Measurements from ENCODE around the gene MYMX. TPM values are rescaled to one million over a fixed set of nuclear protein-coding genes. Genes with fewer than 3 reads are reported as not detected.

MYMX gene
- polyA plus RNA-seq, 2 of the 4 experiments (the other 2 are of a cell fraction) = not detected

GRCh38 chr6:44249082-44249748 is 32.5 kb downstream of the MYMX start:
- Histone ChIP-seq H3K27ac (peak overlapping the region; percentile 95 to 99; a peak in 4 of 6 replicates), H3K9me3 (no peaks in the 10 kb centered on the region), H3K4me3 (peak overlapping the region; percentile 90), H3K4me1 (peaks cover 56% of the 10 kb centered on the region), H3K4me2 (peak overlapping the region; percentile 99)
- DNase-seq (ENCODE audit: low read depth in 1 of 2, low spot score in 1 of 2) (no peak), ATAC-seq (no peak), FAIRE-seq (no peak)
- ChIA-PET CTCF (interaction anchor here (1.3 to 7.8 kb wide), 2 partner anchors 12 to 14 kb away, joined by 7 to 56 read pairs; no protein-coding TSS in a partner anchor), POLR2A (no interaction called here)
- TF ChIP-seq, protein P1, sequence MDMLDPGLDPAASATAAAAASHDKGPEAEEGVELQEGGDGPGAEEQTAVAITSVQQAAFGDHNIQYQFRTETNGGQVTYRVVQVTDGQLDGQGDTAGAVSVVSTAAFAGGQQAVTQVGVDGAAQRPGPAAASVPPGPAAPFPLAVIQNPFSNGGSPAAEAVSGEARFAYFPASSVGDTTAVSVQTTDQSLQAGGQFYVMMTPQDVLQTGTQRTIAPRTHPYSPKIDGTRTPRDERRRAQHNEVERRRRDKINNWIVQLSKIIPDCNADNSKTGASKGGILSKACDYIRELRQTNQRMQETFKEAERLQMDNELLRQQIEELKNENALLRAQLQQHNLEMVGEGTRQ (IDR thresholded peaks at IDR 0.05) = no peak
- TF ChIP-seq REST (IDR thresholded peaks at IDR 0.05) = no peak
- no peak for TF ChIP-seq SMC3 (IDR thresholded peaks at IDR 0.05)
- no peak for TF ChIP-seq ELK1 (IDR thresholded peaks at IDR 0.05; ENCODE audit: low read depth, low read length)
- TF ChIP-seq ZC3H11A (IDR thresholded peaks at IDR 0.05) = no peak
- 36% methylated on average over 9 of the region's 9 CpGs for WGBS (ENCODE audit: missing lambda C conversion rate)

GRCh38 chr6:44250067-44250717 is 33.5 kb downstream of the MYMX start:
- DNase-seq (ENCODE audit: low read depth in 1 of 2, low spot score in 1 of 2) = no peak
- ChIA-PET CTCF (interaction anchor here (1.3 to 2.3 kb wide), 4 partner anchors 12 to 77 kb away, joined by 7 to 10 read pairs (median 8); no protein-coding TSS in a partner anchor), POLR2A (no interaction called here)
- WGBS (ENCODE audit: missing lambda C conversion rate) = 65% methylated on average over 6 of the region's 6 CpGs
- FAIRE-seq = no peak
- H3K4me3 ChIP-seq = peak overlapping the region; percentile 90
- no peaks in the 10 kb centered on the region for H3K9me3 ChIP-seq
- peaks cover 54% of the 10 kb centered on the region for H3K4me1 ChIP-seq
- no peak for ATAC-seq
- H3K4me2 ChIP-seq = peak overlapping the region; percentile 99
- no peak overlapping the region for H3K27ac ChIP-seq
- TF ChIP-seq ZSCAN20 (CRISPR knock-in tag; IDR thresholded peaks at IDR 0.05) (no peak), CTCF (IDR thresholded peaks at IDR 0.05) (no peak), MAZ (IDR thresholded peaks at IDR 0.05; ENCODE audit: borderline replicate concordance, low read depth, low read length) (no peak), RARB (CRISPR knock-in tag; IDR thresholded peaks at IDR 0.05) (no peak), TFCP2L1 (CRISPR knock-in tag; IDR thresholded peaks at IDR 0.05) (no peak), ELK1 (IDR thresholded peaks at IDR 0.05; ENCODE audit: low read depth, low read length) (no peak), ZNF302 (CRISPR knock-in tag; IDR thresholded peaks at IDR 0.05) (no peak), CHD4 (IDR thresholded peaks at IDR 0.05; ENCODE audit: borderline replicate concordance) (no peak), HOXA7 (CRISPR knock-in tag; IDR thresholded peaks at IDR 0.05) (no peak), MYC (IDR thresholded peaks at IDR 0.05; ENCODE audit: borderline replicate concordance, low read length) (no peak), FOSB (CRISPR knock-in tag; IDR thresholded peaks at IDR 0.05) (no peak), REST (IDR thresholded peaks at IDR 0.05) (no peak), E2F6 (IDR thresholded peaks at IDR 0.05; ENCODE audit: borderline replicate concordance, low read depth) (no peak), ZFP36 (IDR thresholded peaks at IDR 0.05; ENCODE audit: borderline replicate concordance, partially characterized antibody) (no peak)
- TF ChIP-seq, protein P1 (IDR thresholded peaks at IDR 0.05) = no peak
- TF ChIP-seq, protein P2, sequence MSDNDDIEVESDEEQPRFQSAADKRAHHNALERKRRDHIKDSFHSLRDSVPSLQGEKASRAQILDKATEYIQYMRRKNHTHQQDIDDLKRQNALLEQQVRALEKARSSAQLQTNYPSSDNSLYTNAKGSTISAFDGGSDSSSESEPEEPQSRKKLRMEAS (IDR thresholded peaks at IDR 0.05) = no peak

All from A549 (cell line).